ENCODE results near the gene PKD2L1.

GRCh38 chr10:100245484-100246220, 84.4 kb downstream of the PKD2L1 start:
- no peak for TF ChIP-seq POLR2AphosphoS5 (IDR thresholded peaks at IDR 0.05; ENCODE audit: low read depth, low read length)
- no peak for TF ChIP-seq SIN3A (IDR thresholded peaks at IDR 0.05; ENCODE audit: borderline replicate concordance, insufficient read depth, low read length)
- no peak for TF ChIP-seq TAF1 (IDR thresholded peaks at IDR 0.05; ENCODE audit: borderline replicate concordance, insufficient read depth, low read length)
- TF ChIP-seq REST (IDR thresholded peaks at IDR 0.05; ENCODE audit: insufficient read depth in 1 of 2, low read depth in 2 of 2, low read length in 2 of 2) = no peak

All from PFSK-1 (cell line).